ENCODE measurements around the gene MYO15B.

- TF ChIP-seq CTCF (IDR thresholded peaks at IDR 0.05) (no peak), POLR2AphosphoS5 (IDR thresholded peaks at IDR 0.05; ENCODE audit: low read depth, low read length) (no peak)
Observed at GRCh38 chr17:75624021-75624420, 36.4 kb downstream of the MYO15B start.

All from Panc1 (cell line).